Effector CD8-positive, alpha-beta T cell (primary cell): ENCODE data around the gene SUGCT.
"Not testable (repeated sequence)": the region's sequence is repeated elsewhere in the genome, so short reads cannot be mapped to it uniquely, and the experiment has no call there.

Experiments used
- DNase-seq: peaks from one replicate; lab custom pipeline; 2025; lab: John Stamatoyannopoulos, UW

SUGCT gene

GRCh38 chr7:40621592-40621998 is 486.8 kb downstream of the SUGCT start:
- no peak for DNase-seq

- DNase-seq = no peak
Measured at GRCh38 chr7:40622941-40623501, 488.2 kb downstream of the SUGCT start.

GRCh38 chr7:40623863-40624262 is 489.1 kb downstream of the SUGCT start:
- DNase-seq = no peak

- DNase-seq = not testable (repeated sequence)
Measured at GRCh38 chr7:40627361-40627760, 492.6 kb downstream of the SUGCT start.

GRCh38 chr7:40629891-40630290 is 495.1 kb downstream of the SUGCT start:
- no peak for DNase-seq

GRCh38 chr7:40634118-40634517 is 499.3 kb downstream of the SUGCT start:
- no peak for DNase-seq

GRCh38 chr7:40638545-40639320 is 503.9 kb downstream of the SUGCT start:
- DNase-seq = no peak

- DNase-seq = no peak
Measured at GRCh38 chr7:40640566-40640965, 505.8 kb downstream of the SUGCT start.

- DNase-seq = no peak
Measured at GRCh38 chr7:40641701-40642100, 506.9 kb downstream of the SUGCT start.

- no peak for DNase-seq
Measured at GRCh38 chr7:40643664-40644063, 508.9 kb downstream of the SUGCT start.

GRCh38 chr7:40644454-40645188 is 509.8 kb downstream of the SUGCT start:
- DNase-seq = no peak

- no peak for DNase-seq
Measured at GRCh38 chr7:40645197-40645596, 510.4 kb downstream of the SUGCT start.

GRCh38 chr7:40646717-40647116 is 511.9 kb downstream of the SUGCT start:
- DNase-seq = no peak

GRCh38 chr7:40647719-40648118 is 512.9 kb downstream of the SUGCT start:
- no peak for DNase-seq

GRCh38 chr7:40649247-40649646 is 514.4 kb downstream of the SUGCT start:
- DNase-seq = no peak

- not testable (repeated sequence) for DNase-seq
Measured at GRCh38 chr7:40650903-40651302, 516.1 kb downstream of the SUGCT start.

GRCh38 chr7:40654171-40654570 is 519.4 kb downstream of the SUGCT start:
- DNase-seq = no peak

- DNase-seq = no peak
Measured at GRCh38 chr7:40655426-40655825, 520.6 kb downstream of the SUGCT start.

GRCh38 chr7:40656349-40656748 is 521.5 kb downstream of the SUGCT start:
- no peak for DNase-seq

- no peak for DNase-seq
Measured at GRCh38 chr7:40658729-40659128, 523.9 kb downstream of the SUGCT start.

GRCh38 chr7:40659231-40659630 is 524.4 kb downstream of the SUGCT start:
- no peak for DNase-seq

- no peak for DNase-seq
Measured at GRCh38 chr7:40673285-40673684, 538.5 kb downstream of the SUGCT start.

- DNase-seq = no peak
Measured at GRCh38 chr7:40674316-40674715, 539.5 kb downstream of the SUGCT start.
